WERI-Rb-1 (cell line): ENCODE measurements around the gene GPX6.

Source experiments
- DNase-seq: peaks from one replicate; pipeline ENCODE4 v3.0.0-alpha.2; 2020
- H3K27ac ChIP-seq: fragments of 250-450 bp; sonication (Bioruptor Pico); 2 replicates; pipeline ENCODE4 v1.5.1; 2020; ENCODE audit warnings: mild to moderate bottlenecking, moderate library complexity
- H3K27me3 ChIP-seq: fragments of 250-450 bp; sonication (Bioruptor Pico); 2 replicates; pipeline ENCODE4 v1.5.1; 2021; ENCODE audit warnings: mild to moderate bottlenecking, low read depth, moderate library complexity; ENCODE audit not compliant: insufficient read depth, severe bottlenecking
- H3K36me3 ChIP-seq: fragments of 250-450 bp; sonication (Bioruptor Pico); 2 replicates; pipeline ENCODE4 v1.5.1; 2020; ENCODE audit warnings: mild to moderate bottlenecking, moderate library complexity
- H3K4me3 ChIP-seq: 2 replicates; pipeline ENCODE4 v1.5.1; 2011; ENCODE audit warnings: low read depth, mild to moderate bottlenecking, control low read depth, low read length
- H3K9me3 ChIP-seq: fragments of 250-450 bp; sonication (Bioruptor Pico); 2 replicates; pipeline ENCODE4 v1.5.1; 2021; ENCODE audit warnings: mild to moderate bottlenecking, moderate library complexity; ENCODE audit not compliant: severe bottlenecking
- CTCF ChIP-seq: IDR thresholded peaks from 2 replicates; pipeline ENCODE4 v1.5.1; 2011; ENCODE audit warnings: low read depth, mild to moderate bottlenecking, control low read depth, inconsistent platforms, low read length

The GPX6 gene

DNA sequence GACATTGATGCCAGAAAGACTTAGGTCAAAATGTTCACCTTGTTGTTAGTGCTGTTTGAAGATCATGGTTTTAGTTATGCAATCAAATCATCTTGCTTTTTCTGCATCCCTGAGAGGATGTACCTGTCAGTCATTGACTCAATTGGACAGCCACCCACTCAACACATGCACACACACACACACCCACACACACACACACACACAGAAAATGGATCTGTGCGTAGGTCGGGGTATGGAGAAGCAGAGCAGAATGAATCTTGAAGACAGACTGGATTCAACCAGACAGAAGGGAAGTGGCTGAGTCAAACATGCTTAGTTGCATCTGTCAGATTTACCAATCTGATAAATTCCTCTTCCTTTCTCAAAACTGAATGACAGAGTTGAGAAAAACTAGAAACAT lies 53.2 kb downstream of the GPX6 start:
- no peak for TF ChIP-seq CTCF
- peaks cover 13% of the 10 kb centered on the region for H3K36me3 ChIP-seq
- DNase-seq = peak; percentile 79
- no peaks in the 10 kb centered on the region for H3K27me3 ChIP-seq
- H3K4me3 ChIP-seq = peak overlapping the region; percentile 29
- H3K27ac ChIP-seq = peak overlapping the region; percentile 94
- peaks cover under 1% of the 10 kb centered on the region for H3K9me3 ChIP-seq

GRCh38 chr6:28458568-28458967 lies 57.0 kb downstream of the GPX6 start:
- no peaks in the 10 kb centered on the region for H3K27me3 ChIP-seq
- TF ChIP-seq CTCF = no peak
- H3K9me3 ChIP-seq = no peaks in the 10 kb centered on the region
- no peak overlapping the region for H3K4me3 ChIP-seq
- DNase-seq = no peak
- H3K36me3 ChIP-seq = no peaks in the 10 kb centered on the region
- H3K27ac ChIP-seq = no peak overlapping the region
